HEK293T (cell line): ENCODE measurements around the gene NACC2.

ENCODE experiments used
- BHLHE40 ChIP-seq: fragments of 450-650 bp; IDR thresholded peaks from 2 replicates; pipeline ENCODE4 v1.6.1; 2016; ENCODE audit warnings: mild to moderate bottlenecking, moderate library complexity, borderline replicate concordance
- HDGF ChIP-seq: fragments of 450-650 bp; IDR thresholded peaks from 2 replicates; pipeline ENCODE4 v1.6.1; 2017; ENCODE audit warnings: antibody characterized with exemption, borderline replicate concordance
- L3MBTL2 ChIP-seq: fragments of 450-650 bp; conservative IDR thresholded peaks from 2 replicates; pipeline ENCODE4 v1.6.1; 2016; ENCODE audit warnings: mild to moderate bottlenecking
- LEF1 ChIP-seq: fragments of 450-650 bp; IDR thresholded peaks from 2 replicates; pipeline ENCODE4 v1.6.1; 2017; ENCODE audit warnings: mild to moderate bottlenecking, borderline replicate concordance
- SP1 ChIP-seq: fragments of 450-650 bp; IDR thresholded peaks from 2 replicates; pipeline ENCODE4 v1.6.1; 2017
- TARDBP ChIP-seq: fragments of 450-650 bp; IDR thresholded peaks from 2 replicates; pipeline ENCODE4 v1.6.1; 2016

DNA sequence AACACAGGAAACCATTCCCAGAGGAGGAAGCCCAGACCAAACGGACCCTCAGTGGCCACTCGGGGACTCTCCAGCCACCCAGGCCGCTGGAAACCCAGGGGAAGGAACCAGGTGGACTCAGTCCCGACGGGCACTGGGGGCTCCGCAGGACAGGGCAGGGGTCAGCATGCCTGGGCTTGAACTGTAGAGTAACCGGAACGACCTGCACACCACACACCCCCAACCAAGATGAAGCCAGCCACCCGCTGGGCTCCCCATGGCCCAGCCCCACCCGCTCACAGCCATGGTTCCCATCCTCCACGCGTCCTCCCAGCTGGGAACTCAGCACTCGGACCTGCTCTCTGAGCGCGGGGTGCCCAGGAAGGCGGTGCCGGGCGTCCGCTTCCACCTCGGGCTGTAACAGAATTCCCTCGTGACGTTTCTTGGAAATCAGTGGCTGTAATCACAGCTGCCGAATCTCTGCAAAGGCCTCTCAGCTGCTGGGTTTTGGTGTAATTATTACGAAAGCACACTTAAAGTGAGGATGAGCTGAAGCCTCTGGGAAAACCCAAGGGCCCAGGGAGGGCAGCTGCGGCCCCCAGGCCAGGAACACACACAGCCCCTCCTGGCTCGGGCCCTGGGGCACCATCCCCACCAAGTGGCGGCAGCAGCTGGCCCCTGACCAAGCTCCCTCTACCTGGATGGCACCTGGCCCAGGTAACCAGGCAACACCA, 13.8 kb downstream of the NACC2 start:
- no peak for TF ChIP-seq HDGF
- TF ChIP-seq TARDBP = no peak
- no peak for TF ChIP-seq BHLHE40
- TF ChIP-seq SP1 = no peak
- TF ChIP-seq L3MBTL2 = no peak
- TF ChIP-seq LEF1 = no peak
